ENCODE results near the gene ERGIC1.
A peak's percentile ranks its signal among the peaks of the same experiment; 100 is the strongest.

Gene ERGIC1

DNA sequence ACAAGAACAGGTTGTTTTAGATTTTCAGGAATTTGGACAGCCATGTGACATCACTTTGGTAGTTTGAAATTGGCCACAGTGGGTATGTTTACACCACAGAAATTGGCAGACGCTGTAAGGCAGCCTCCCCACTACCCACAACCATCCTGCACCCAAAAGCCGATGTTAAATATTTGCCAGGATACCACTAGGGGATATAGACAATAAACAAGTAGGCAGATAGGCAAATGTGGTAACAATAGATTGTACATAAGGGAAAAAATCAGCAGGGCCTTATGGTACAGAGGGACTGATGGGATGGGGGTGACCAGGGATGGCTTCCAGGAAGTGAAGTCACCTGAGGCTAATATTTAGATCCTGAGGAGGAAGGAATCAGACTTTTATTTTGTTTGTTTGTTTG, 31.9 kb upstream of the ERGIC1 start:
- TF ChIP-seq CTCF (conservative IDR thresholded peaks at IDR 0.05; ENCODE audit: control insufficient read depth, insufficient read depth, low read depth, low read length): no peak
- no peak for DNase-seq (ENCODE audit: low read depth)
- no peak overlapping the region for H3K4me3 ChIP-seq (ENCODE audit: control insufficient read depth, low read depth, low read length)

GRCh38 chr5:172802567-172803176, 31.4 kb upstream of the ERGIC1 start:
- H3K4me3 ChIP-seq (ENCODE audit: control insufficient read depth, low read depth, low read length): no peak overlapping the region
- peak; percentile 80 for DNase-seq (ENCODE audit: low read depth)
- no peak for TF ChIP-seq CTCF (conservative IDR thresholded peaks at IDR 0.05; ENCODE audit: control insufficient read depth, insufficient read depth, low read depth, low read length)

DNA sequence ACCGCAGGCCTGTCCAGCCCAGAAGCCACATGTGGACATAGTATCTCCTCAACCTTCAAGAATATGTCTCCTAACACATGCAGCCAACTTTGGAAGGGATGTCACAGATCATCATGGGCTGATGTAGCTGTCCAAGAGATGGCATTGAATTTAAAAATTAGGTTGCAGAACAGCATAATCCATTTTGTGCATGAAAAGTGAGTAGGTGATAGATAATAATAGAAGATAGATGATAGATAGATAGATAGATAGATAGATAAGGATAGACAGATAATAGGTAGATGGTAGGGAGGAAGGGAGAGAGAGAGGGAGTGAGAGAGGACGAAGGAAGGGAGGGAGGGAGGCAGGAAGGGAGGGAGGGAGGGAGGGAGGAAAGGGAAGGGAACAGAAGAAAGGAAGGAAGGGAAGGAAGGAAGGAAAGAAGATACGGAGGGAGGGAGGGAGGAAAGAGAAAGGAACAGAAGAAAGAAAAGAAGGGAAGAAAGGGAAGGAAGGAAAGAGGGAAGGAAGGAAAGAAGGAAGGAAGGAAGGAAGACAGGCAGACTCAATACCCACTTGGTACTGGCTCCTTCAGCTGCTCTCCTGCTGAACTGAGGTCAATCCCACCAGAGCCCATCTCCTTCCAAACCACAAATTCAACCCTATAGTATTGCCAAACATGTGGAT, 28.9 kb upstream of the ERGIC1 start:
- no peak for DNase-seq (ENCODE audit: low read depth)
- no peak for TF ChIP-seq CTCF (conservative IDR thresholded peaks at IDR 0.05; ENCODE audit: control insufficient read depth, insufficient read depth, low read depth, low read length)
- no peak overlapping the region for H3K4me3 ChIP-seq (ENCODE audit: control insufficient read depth, low read depth, low read length)

- TF ChIP-seq CTCF (conservative IDR thresholded peaks at IDR 0.05; ENCODE audit: control insufficient read depth, insufficient read depth, low read depth, low read length): no peak
- no peak for DNase-seq (ENCODE audit: low read depth)
- H3K4me3 ChIP-seq (ENCODE audit: control insufficient read depth, low read depth, low read length): no peak overlapping the region
These were observed 28.3 kb upstream of the ERGIC1 start for GRCh38 chr5:172805736-172806255.

- no peak for TF ChIP-seq CTCF (conservative IDR thresholded peaks at IDR 0.05; ENCODE audit: control insufficient read depth, insufficient read depth, low read depth, low read length)
- H3K4me3 ChIP-seq (ENCODE audit: control insufficient read depth, low read depth, low read length): no peak overlapping the region
- peak; percentile 90 for DNase-seq (ENCODE audit: low read depth)
These were observed 27.0 kb upstream of the ERGIC1 start for GRCh38 chr5:172806897-172807672.

GRCh38 chr5:172807766-172808311, 26.2 kb upstream of the ERGIC1 start:
- H3K4me3 ChIP-seq (ENCODE audit: control insufficient read depth, low read depth, low read length): no peak overlapping the region
- DNase-seq (ENCODE audit: low read depth): no peak
- TF ChIP-seq CTCF (conservative IDR thresholded peaks at IDR 0.05; ENCODE audit: control insufficient read depth, insufficient read depth, low read depth, low read length): no peak
